Measurements from ENCODE around the gene JAK3.

The JAK3 gene

DNA sequence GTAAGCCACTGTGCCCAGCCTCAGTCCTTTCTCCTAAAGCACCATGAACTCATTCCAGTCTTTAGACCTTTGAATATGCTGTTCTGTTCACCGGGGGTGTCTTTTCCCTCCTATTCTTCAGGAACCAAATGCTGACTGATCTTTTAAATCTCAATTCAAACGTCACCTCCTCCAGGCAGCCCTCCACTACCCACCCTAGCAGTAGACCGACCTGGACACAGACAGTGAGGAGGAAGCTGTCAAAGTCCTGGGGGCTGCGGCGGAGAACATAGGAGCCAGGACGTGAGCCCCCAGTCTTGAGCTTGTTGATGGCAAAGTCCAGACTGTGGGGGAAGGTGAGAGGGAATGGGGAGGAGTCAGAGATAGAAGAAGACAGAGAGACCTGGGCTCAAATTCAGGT is 7.8 kb downstream of the JAK3 start:
- no peak for DNase-seq (ENCODE audit: low spot score)

DNA sequence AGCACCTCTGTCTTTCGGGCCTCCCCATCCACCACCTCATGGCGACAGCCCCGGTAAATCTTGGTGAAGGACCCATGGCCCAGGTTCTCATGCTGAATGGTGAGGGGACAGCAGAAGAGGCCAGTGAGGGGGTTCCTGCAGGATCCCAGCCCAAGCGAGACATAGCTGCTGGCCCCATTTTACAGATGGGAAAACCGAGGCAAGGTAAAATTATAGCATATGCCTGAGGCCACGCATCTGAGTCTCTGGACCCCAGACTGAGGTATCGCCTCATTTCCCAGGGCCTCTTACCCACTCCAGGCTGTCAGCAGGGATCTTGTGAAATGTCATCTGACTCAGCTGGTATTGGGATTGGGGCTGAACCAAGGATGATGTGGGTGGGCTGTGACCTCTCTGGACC is 9.8 kb downstream of the JAK3 start:
- no peak for DNase-seq (ENCODE audit: low spot score)

DNA sequence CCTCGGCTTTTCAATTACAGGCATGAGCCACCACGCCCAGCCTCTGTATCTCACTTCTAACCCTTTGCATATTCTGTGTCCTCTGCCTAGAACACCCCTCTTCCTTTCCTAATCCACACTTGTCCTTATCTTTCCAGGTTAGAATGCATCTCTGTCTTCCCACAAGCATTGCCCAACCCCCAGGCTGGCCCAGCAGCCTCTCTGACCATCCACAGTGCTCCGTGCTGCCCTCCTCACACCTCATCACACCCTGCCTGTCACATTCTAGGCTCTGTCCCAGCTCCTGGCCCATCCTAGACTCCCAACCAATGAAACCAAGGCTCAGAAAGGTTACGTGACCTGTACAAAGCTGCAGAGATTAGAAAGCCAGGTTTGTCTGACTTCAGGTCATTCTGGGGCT is 11.3 kb downstream of the JAK3 start:
- DNase-seq (ENCODE audit: low spot score), result no peak

DNA sequence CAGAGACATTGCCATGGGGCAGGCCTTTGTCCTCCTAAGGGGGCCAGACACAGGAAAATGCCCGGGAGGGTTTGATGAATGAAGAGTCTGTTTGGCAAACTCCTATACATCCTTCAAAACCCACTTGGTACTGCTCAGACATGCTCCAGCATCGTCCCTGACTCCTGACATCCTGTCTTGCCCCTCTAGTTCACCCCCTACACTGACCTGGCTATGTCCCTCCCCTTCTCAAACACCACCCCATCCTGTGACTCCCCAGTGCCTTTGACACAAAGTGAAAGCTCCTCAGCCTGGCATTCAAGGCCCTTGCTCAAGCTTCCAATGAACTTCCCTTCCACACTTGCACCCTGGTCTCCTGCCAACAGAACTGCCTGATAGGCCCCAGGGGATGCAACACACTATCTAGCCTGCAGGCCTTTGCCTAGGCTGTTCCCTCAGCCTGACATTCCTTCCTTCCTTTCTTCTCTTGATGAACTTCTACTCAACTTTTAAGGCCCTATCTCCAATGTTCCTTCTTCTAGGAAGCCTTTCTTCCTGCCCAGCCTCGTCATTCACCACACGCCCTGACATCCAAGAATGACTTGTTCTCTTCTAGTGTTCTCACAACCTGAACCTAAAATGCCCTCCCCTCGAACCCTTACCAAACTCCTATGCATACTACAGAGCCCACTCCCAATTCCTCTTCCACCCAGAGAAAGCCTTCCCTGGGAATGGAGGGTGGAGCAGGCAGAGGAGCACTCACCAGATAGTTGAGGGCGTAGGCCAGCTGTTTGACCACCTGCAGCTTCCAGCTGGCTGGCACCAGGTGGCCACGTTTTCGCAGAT is 12.4 kb downstream of the JAK3 start:
- DNase-seq (ENCODE audit: low spot score), result no peak

DNA sequence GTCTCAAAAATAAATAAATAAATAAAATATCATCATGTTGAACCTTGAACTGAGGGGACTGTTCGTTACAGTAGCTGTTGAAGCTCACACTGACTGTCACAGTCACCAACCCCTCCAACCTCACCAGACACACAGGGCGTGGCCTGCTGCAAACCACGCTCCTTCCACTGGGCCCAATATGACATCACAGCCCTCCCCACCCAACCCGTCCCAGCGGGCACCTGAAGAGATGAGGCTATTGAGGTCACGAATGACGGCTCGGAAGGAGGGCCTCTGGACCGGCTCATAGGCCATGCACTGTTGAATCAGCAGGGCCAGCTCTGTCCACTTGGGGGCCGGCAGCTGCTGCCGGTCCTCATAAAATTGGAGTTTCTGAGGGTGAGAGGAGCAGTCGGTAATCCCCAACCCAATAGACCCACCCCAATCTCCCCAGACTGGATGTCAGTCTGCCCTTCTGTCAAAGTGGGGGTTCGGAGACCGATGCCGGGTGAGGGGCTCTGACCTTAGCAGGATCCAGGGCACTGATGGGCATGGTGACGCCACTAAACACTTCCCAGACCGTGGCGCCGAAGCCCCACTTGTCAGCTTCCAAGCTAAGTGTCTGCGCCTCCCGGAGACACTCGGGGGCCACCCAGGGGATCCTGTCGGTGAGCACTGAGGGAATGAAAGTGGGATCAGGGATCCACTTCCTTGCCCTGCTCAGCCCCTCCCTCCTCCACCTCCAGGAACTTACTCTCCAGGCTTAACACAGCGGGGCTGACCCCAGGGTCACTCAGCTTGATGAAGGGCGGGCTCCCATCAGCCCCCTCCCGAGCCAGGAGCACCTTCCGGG is 13.2 kb downstream of the JAK3 start:
- no peak for DNase-seq (ENCODE audit: low spot score)

DNA sequence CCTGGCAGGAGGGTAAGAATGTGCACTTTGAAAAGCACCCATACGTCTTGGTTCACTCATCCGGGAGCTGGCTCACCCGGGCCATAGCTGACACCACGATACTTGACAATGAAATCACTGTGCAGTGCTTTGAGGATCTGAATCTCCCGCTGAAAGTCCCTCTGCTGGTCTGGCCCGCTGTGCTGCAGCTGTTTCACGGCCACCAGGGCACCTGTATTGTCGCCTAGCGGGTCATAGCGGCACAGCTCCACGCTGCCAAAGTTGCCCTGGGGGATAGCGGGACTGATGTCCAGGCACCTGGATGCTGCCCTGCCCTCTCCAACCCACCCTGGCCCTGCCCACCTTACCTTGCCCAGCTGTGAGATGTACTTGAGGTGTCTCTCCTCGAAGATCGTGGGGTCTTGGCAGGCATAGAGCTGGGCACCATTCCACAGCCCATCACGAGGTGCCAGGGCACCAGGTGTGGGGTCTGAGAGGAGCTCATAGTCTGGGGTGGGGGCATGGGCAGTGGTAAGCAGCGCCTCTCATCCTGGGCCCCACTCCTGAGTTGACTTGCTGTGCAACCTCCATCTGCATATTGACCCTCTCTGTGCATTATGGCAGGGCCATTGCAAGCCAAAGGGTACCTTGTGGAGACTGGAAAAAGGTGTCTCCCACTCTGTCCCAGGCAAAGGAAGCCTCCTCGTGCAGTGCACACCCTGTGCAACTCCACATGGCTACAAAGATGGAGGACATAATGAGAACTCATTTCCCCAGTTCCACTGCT is 15.2 kb downstream of the JAK3 start:
- no peak for DNase-seq (ENCODE audit: low spot score)

DNA sequence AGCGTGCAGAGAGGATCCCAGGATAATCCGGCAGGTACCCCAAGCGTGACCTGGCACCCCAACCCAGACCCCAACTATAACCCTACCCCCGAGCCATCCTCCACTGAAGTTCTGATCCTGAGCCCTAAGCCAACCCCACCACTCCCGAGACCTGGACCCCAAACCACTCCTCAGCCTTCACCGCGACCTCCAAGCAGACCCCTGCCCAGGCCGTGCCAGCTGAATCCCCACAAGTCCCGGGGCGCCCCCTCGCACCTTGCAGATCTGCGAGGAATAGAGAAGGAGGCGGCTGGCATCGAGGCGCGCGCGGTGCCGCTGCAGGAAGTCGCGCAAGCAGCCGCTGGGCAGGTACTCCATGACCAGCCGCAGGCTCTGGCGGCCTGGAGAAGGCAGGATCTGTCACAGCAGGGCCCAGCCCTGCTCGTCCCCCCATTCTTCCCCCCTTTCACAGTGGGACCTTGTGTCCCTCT is 16.3 kb downstream of the JAK3 start:
- no peak for DNase-seq (ENCODE audit: low spot score)

DNA sequence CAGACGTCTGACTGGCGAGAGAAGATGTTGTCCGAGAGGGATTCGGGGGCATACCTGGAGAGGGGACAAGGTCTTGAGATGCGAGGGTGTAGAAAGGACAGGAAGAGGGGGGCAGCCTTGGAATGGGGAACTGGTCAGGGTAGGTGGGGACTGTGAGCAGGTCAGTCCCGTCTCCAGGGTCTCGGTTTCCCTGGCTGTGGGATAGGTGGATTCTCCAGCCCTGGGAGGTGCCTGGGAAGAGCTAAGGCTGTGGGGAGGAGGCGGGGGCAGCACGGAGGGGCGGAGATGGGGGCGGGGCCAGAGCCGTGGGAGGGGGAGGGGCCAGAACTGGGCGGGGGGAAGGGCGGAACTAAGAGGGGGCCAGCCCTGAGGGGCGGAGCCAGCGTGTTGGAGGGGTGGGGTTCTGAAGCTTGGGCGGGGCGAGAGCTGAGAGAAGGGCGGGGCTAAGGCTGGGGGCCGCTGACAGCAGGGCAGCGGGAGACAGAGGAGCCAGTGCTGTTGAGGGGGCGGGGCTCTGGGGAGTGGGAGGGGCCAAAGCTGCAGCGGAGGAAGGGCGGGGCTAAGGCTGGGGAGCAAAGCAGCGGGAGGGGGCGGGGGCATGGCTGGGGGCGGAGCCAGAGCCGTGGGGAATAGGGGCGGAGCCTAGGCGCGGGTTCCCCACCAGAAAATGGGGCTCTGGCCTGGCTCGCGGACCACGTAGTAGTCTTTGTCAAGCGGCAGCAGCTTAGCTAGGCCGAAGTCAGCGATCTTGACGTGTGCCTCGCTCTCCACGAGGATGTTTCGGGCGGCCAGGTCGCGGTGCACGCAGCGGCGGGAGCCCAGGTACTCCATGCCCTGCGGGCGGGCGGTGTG is 17.0 kb downstream of the JAK3 start:
- DNase-seq (ENCODE audit: low spot score), result peak; percentile 99

DNA sequence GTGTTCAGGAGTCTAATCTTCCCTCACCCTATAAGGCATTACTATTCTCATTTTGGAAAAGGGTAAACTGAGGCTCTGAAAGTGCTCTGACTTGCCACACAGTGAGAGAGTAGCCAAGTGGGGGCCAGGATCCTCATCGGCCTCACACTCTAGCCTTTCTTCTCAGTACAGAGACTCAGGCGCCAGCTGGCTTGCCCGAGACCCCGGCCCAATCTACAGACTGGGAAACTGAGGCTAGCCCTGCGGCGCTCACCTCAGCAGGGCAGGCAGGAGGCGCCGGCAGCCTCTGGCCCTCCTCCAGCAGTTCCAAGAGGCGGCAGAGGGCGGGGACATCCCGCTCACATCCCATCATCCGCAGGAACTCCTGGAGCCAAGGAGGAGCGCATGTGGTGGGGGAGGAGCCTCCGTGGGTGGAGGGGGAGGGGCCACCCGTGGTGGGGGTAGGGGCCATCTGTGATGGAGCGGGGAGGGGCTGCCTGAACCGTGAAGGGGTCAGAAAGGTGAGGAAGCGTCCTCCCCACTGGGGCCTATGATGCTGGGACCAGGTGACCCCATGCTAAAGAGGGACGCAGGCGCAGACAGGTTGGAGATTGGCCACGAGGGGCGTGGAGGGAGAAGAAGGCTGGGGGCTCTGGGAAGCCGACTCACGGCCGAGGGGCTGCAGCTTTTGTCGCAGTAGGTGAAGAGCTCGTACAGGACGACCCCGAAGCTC is 17.8 kb downstream of the JAK3 start:
- DNase-seq (ENCODE audit: low spot score), result peak; percentile 90

DNA sequence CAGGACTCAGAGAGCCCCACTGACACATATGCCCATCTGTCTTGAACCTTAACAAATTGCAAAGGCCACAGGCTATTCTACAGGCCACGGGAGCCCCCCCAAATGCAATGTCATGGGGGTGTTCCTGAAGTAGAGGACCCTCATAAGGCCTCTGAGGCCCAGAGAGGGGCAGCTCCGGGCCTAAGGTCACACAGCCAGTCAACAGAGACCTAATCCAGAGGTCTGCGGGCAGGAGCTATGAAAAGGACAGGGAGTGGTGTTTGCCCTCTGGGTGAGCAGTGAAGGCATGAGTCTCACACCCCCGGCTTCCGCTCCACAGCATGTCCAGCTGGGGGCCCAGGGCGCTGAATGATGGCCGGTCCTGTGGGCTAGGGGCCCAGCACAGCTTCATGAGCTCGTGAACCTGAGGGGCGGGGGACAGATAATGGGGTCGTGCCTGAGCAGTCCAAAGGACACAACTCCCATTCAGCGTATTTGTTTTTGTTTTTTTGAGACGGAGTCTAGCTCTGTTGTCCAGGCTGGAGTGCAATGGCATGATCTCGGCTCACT is 21.2 kb downstream of the JAK3 start:
- no peak for DNase-seq (ENCODE audit: low spot score)

DNA sequence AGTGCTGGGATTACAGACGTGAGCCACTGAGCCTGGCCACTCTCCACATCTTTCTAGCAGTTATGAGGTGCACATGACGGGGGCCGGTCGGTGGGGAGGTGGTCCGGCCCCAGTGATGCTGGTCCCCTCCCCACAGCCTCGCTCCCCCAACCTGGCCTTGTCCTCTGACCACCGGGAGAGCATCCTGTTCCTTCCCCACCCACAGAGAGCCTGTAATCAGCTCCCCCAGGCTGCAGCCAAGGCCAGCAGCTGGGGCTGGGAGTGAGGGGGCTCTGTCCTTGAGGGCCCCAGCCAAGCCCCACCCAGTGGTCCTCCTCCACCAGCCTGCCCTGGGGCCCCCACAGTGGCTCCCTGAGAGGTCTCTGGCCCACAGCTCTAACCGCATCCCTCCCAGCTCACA is 23.4 kb downstream of the JAK3 start:
- no peak for DNase-seq (ENCODE audit: low spot score)

DNA sequence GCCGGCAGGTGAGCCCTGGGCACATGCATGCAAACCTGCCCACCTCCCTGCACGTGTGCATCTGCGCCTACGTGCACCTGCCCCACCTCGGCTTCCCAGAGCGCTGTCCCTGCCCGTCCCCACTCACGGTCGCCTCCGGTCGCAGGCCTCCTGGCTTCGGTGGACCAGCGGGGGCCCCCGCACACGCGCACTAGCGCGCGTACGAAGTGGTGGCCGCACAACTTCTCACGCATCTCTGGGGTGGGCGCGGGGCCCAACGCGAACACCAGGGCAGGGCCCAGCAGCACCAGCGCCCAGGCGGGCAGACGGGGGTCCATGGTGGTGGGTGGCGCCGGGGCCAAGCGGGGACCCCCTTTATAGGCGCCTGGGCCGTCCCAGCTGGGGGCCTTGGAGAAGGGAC is 26.6 kb downstream of the JAK3 start, which contains the start of gene INSL3:
INSL3 (minus strand) TSS at position 330 of the 400 bp plus-strand sequence; CDS start at position 317, 13 bp downstream.
- no peak for DNase-seq (ENCODE audit: low spot score)

DNA sequence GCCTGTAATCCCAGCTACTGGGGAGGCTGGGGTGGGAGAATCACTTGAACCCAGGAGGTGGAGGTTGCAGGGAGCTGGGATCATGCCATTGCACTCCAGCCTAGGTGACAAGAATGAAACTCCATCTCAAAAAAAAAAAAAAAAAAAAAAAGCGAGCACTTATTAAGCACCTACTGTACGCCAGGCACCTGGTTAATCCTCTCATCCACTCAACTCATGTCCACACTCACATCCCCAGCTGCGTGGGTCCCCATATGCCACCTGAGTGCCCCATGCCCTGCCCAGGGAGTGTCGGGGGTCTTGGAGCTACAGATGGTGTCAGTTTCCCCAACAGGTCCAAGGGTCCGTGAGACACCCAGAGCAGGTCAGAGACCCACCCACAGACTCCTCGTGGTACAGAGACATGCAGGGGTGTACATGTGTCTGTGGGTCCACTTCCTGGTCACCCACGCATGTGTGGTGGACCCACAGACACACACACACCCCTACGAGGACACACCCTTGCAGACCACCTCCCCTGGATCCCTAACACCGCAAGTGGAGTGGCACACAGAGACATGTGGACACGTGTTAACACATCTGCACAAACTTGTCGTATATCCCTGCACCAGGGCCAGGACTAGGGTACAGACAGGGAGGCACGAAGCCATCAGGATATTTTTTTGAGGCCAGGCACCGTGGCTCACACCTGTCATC is 30.0 kb downstream of the JAK3 start:
- no peak for DNase-seq (ENCODE audit: low spot score)

DNA sequence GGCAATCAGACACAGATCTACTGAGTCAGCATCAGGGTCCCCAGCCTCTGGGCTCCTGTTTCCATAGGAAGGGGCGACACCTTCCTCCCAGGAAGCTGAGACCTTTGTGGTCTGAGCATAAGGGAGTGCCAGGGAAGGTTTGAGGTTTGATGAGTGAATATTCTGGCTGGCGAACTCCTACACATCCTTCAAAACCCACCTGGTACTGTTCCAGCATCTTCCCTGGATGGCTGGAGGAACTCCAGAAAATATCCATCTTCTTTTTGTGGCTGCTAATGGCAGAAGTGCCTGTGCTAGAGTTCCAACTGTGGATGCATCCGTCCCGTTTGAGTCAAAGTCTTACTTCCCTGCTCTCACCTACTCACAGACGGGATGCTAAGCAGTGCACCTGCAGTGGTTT is 35.7 kb downstream of the JAK3 start:
- DNase-seq (ENCODE audit: low spot score), result no peak

DNA sequence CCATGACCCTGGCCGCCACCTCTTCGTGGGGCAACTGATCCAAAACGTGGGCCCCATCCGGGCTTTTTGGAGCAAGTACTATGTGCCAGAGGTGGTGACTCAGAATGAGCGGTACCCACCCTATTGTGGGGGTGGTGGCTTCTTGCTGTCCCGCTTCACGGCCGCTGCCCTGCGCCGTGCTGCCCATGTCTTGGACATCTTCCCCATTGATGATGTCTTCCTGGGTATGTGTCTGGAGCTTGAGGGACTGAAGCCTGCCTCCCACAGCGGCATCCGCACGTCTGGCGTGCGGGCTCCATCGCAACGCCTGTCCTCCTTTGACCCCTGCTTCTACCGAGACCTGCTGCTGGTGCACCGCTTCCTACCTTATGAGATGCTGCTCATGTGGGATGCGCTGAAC is 36.1 kb downstream of the JAK3 start:
- no peak for DNase-seq (ENCODE audit: low spot score)

DNA sequence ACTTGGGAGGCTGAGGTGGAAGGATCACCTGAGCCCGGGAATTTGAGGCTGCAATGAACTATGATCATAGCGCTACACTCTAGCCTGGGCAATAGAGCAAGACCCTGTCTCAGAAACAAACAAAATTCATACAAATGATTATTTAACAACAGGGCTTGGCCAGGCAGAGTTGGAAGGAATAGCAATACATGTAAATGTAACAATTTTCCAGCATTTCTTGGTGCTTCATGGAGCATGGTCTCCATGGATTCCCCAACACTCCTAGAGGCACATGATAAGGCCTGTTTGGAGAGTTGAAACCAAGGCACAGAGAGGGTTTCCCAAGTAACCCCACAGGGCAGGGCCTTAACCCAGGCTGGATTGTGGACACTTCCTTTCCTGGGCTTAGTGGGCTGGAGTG is 36.7 kb downstream of the JAK3 start:
- no peak for DNase-seq (ENCODE audit: low spot score)

DNA sequence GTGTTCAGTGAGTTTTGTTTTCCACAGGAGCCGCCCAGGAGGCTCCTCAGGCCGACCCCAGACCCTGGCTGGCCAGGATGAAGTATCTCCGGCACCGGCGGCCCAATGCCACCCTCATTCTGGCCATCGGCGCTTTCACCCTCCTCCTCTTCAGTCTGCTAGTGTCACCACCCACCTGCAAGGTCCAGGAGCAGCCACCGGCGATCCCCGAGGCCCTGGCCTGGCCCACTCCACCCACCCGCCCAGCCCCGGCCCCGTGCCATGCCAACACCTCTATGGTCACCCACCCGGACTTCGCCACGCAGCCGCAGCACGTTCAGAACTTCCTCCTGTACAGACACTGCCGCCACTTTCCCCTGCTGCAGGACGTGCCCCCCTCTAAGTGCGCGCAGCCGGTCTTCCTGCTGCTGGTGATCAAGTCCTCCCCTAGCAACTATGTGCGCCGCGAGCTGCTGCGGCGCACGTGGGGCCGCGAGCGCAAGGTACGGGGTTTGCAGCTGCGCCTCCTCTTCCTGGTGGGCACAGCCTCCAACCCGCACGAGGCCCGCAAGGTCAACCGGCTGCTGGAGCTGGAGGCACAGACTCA is 40.0 kb downstream of the JAK3 start:
- DNase-seq (ENCODE audit: low spot score), result no peak

DNA sequence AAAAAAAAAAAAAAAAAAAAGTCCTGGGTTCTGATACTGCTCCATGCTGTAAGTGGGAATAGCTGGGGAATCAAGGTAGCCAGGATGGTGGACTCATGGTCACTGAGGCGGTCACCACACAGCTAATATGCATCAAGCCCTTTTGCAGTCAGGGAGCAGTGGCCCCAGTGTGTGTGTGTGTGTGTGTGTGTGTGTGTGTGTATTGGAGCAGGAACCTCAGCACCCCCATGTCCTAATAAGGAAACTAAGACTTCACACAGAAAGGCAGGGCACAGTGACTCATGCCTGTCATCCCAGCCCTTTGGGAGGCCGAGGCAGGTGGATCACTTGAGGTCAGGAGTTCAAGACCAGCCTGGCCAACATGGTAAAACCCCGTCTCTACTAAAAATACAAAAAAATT is 40.8 kb downstream of the JAK3 start:
- no peak for DNase-seq (ENCODE audit: low spot score)

DNA sequence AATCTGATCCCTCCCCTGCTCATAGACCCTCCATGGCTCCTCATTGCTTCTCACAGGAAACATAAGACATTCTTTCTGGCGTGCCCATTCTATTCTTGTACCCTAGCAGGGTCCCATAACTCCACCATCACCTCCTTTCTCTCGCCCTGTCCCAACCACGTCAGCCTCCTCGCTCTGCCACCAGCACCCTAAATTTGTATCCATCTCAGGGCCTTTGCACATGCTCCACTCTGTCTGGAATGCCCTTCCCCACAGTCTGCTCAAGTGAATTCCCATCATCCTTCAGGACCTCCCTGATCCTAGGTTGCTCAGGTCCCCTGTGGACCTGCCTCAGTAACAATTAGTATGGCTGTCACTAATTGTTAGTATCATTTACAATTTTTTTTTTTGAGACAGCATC is 42.4 kb downstream of the JAK3 start:
- DNase-seq (ENCODE audit: low spot score), result no peak
